NK-92 treated with Interleukin-12 subunit alpha and Interleukin-12 subunit beta, amount 100 ng/mL, for 24 hours (cell line): Measurements from ENCODE around the gene PTPRE.
"Not testable (repeated sequence)": the region's sequence is repeated elsewhere in the genome, so short reads cannot be mapped to it uniquely, and the experiment has no call there.

ENCODE experiments used
- DNase-seq: peaks from one replicate; lab custom pipeline; 2025; lab: John Stamatoyannopoulos, UW

The PTPRE gene

GRCh38 chr10:127982601-127983000 lies 75.7 kb downstream of the PTPRE start:
- DNase-seq, result no peak

- DNase-seq, result no peak
Observed at GRCh38 chr10:127983344-127984100, 76.6 kb downstream of the PTPRE start.

DNA sequence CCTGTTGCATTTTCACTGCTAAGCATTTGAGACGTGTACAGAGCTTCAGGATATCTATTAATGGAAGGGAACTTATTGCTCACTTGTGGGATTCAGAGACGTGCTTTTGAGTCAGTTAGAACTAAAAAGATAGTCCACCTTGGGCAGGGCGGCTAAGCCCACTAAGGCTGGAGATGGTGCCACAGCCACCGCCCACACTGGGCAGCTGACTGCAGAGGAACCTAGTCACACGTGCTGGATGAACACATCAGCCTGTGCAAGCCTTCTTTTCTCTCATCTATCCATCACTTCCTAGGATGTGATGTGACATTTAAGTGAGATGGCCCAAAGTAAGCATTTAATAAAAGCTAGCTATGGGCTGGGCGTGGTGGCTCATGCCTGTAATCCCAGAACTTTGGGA lies 78.0 kb downstream of the PTPRE start:
- DNase-seq, result no peak

GRCh38 chr10:127986531-127987466 lies 79.9 kb downstream of the PTPRE start:
- no peak for DNase-seq

GRCh38 chr10:127987467-127988380 lies 80.8 kb downstream of the PTPRE start:
- DNase-seq, result no peak

DNA sequence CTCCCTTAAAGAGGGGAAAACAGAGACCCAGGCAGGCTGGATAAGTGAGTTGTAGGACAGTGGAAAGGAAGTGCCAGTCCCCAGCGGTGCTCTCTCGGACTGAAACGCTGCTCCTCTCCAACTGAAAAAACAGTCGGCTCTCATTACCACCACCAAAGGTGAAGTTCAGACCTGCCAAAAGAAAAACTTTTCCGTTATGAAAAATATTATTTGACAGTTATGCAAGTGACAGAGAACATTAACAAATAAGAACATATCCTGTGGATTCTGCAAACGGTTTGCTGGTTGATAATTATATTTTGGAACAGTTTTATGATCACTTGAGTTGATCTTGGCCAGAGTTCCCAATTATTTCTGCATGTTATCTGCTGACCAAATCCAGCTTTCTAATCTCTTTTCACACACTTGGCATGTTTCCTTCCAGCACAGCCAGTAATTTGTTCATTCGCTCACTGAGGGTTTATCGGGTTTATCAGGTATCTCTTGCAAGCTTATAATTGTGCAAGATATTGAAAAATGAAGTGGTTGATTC lies 82.6 kb downstream of the PTPRE start:
- DNase-seq, result no peak

- not testable (repeated sequence) for DNase-seq
Observed at GRCh38 chr10:127990132-127990788, 83.4 kb downstream of the PTPRE start.

DNA sequence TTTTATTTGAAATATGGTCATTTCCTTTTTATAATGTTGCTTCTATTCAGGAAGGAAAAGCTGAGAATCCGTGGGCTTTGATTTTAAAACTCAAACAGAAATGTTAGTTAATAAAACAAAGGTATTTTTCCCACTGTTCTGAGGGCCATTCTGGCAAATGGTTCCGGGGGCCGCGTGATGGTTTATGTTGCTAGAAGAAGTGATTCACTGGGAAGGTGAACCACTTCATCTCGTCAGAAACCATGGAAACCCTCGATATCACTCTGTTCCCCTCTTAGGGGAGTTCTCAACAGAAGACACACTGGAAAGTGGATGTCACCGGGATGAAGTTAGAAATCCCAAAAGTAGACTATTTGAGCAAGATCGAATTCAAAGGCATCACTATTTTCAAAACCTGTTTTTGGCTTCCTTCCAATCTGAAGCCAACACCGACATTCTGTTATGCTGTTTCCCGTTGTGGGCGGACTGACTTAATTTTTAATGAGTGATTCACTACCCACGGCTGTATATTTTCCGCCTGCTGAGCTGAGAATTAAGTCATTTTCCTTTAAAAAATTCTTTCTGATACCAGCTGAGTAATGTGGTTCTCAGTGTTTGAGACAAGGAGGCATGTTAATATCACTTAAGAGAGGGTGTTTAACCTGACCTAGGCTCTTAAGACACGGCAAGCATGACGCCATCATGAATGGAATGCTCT lies 84.1 kb downstream of the PTPRE start:
- DNase-seq, result no peak

GRCh38 chr10:127991543-127992255 lies 84.8 kb downstream of the PTPRE start:
- no peak for DNase-seq

DNA sequence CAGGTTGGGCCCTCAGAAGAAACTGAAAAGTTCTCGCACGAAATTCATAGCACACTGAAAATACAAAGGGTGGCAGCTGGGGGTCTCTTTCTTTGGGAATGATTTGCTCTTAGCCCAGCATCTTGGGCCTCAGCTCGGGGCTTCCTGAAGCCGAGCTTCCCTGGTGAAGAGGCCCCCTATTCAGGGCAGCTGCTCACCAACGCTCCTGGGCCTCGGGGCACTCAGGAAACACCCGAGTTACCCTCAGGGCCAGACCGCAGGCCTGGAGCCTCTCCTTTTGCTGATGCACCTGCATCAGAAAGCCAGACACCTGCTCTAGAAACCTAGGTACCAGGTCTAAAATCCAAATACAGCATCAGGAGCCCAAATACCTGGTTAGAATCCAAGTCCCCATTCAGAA lies 85.5 kb downstream of the PTPRE start:
- no peak for DNase-seq

GRCh38 chr10:127993056-127993690 lies 86.3 kb downstream of the PTPRE start:
- DNase-seq, result no peak

- DNase-seq, result no peak
Observed at GRCh38 chr10:127995939-127996338, 89.0 kb downstream of the PTPRE start.

DNA sequence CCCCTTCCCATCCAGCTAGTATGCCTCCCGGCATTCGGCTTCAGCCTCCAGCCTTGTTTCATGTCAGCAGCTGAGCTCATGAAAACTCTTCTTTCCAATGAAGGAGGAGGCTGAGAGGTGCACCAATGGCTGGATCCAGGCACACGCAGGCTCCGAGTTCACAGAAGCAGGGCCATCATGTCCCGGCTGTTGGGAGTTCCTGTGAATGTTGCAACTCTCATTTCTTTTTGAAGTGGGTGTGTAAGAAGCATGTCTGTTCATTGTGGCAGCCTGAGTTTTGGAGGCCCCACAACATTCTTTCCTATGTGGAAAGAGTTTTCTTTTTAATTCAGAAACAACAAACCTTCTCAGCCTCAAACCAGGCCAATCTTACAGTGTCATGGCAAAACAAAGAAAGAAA lies 89.7 kb downstream of the PTPRE start:
- no peak for DNase-seq

DNA sequence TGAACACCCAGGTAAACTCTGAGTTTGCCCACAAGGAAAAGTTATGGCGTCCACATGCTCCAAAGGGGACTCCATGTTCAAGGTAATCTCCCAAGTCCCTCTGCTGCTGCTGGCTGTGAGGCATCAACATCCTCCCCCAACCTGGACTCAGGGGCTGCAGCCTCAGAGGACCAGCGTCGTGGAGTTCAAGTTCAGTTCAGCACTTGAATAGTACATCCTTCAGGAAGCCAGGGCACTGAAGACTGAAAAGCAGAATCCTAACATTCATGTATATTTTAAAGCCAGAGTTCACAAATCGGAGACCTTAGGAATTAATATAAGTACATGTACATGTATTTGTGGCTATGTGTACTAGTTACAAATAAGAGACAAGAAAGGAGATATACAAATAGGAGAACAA lies 90.4 kb downstream of the PTPRE start:
- no peak for DNase-seq

- DNase-seq, result no peak
Observed at GRCh38 chr10:127997937-127998336, 91.0 kb downstream of the PTPRE start.

DNA sequence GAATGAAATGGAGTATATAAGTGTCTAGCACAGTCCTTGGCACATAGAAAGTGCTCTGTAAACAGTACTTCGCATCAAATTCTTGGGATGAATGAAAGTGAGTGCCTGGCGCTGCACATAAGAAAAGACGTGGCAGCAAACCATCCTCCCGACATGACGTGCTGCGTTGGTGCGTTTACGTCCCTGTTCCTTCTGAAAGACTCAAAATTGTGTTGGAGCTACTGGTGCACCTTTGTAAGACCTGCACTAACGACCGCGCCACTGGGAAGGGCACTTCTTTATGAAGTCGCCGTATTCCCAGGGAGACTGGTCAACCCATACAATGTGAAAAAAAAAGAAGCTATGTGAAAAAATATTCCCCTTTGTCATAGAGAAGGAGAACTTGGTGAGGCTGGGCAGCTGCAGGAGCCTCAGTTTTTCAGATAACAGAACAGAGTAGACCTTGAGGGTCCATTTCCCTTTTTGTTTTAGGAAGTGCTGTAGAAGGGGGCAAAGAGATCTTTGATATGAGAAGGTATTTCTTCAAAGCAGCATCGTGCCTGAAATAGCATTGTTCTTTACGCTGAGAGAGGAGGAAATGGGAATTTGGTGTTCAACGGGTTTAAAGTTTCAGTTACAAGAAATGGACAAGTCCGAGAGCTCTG lies 91.7 kb downstream of the PTPRE start:
- DNase-seq, result no peak

DNA sequence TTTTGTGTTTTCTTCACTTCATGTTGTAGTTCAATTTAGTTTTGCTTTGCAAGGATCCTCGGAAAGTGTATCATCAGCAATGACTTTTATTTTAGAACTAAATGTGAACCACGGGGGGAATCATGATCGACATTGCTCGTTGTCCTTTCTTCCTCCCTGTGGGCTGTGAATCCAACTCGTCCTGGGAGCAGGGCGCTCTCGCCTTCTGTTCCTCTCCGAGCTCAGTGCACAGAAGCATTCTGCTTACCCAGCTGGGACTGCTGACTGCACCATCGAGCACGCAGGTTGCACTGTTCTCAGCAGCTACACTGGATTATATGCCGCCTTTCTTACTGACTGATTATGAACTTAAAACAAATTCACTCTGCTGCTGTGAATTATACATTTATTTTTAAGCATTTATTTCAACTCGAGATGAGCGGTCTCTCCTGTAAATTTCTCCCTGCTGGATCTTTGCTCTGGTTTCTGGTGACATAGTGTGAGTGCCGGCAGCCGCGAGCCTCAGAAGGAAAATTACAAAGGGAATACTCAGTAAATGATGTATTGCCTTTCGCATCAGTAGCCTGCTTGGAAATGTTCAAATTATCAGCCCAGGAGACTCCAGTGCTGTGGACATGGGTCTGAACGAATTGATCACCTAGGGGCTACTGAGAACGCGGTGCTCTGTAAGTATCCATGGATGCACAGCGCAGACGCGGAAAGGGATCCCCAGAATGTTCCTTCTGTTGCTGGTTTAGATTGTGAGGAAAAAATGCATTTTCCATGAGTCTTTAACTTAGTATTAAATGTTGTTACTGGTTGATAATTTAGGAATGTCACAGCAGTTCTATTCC lies 92.6 kb downstream of the PTPRE start:
- no peak for DNase-seq
